CD4-positive, alpha-beta T cell (primary cell): ENCODE results near the gene TNS1. TPM values are rescaled to one million over a fixed set of nuclear protein-coding genes. Genes with fewer than 3 reads are reported as not detected.

Experiments used
- ATAC-seq: fragments of 200-7000 bp; cut with Tn5 transposase; one replicate; pipeline ENCODE4 v1.10.0; 2022; ENCODE audit warnings: mild to moderate bottlenecking; ENCODE audit not compliant: poor library complexity
- CTCF ChIA-PET: fragments of 350-600 bp; sonication (Branson Sonifier 250); formaldehyde crosslinking; loops from one replicate; lab custom pipeline; 2021; ENCODE audit warnings: antibody characterized with exemption, inconsistent platforms; lab: Charles Lee
- POLR2A ChIA-PET: fragments of 350-600 bp; sonication (Branson Sonifier 250); formaldehyde crosslinking; loops from one replicate; lab custom pipeline; 2021; ENCODE audit warnings: antibody characterized with exemption, inconsistent platforms; lab: Charles Lee
- DNase-seq, 14 experiments: peaks; one replicate each; pipeline ENCODE4 v3.0.0-alpha.2; 2013 to 2020; ENCODE audit warnings: mixed read lengths in 2 of 14
- H3K27ac ChIP-seq, 2 donors: one replicate each; pipeline versions ENCODE4 v1.5.1 to v1.7.0; 2013; ENCODE audit warnings: low read length in 2 of 2, low read depth in 1 of 2, mild to moderate bottlenecking in 1 of 2
- H3K27me3 ChIP-seq, 2 experiments: 1 replicate in 1 of 2; 2 replicates in 1 of 2; pipeline versions ENCODE4 v1.6.1 to v1.7.0; 2013; ENCODE audit warnings: low read length in 2 of 2, control low read depth in 1 of 2, mild to moderate bottlenecking in 1 of 2, moderate library complexity in 1 of 2; ENCODE audit not compliant: insufficient read depth in 2 of 2, control insufficient read depth in 1 of 2
- H3K36me3 ChIP-seq: one replicate; pipeline ENCODE4 v1.6.1; 2013; ENCODE audit warnings: low read length, control low read depth; ENCODE audit not compliant: insufficient read depth
- H3K4me1 ChIP-seq: one replicate; pipeline ENCODE4 v1.6.1; 2013; ENCODE audit warnings: low read length, control low read depth; ENCODE audit not compliant: insufficient read depth
- H3K4me3 ChIP-seq: one replicate; pipeline ENCODE4 v1.5.1; 2013; ENCODE audit warnings: mild to moderate bottlenecking, low read length, moderate library complexity
- H3K9me3 ChIP-seq, 2 experiments: 1 replicate in 1 of 2; 2 replicates in 1 of 2; pipeline versions ENCODE4 v1.6.1 to v1.7.0; 2013; ENCODE audit warnings: low read length in 2 of 2, mild to moderate bottlenecking in 2 of 2, control low read depth in 1 of 2, moderate library complexity in 1 of 2; ENCODE audit not compliant: control insufficient read depth in 1 of 2, insufficient read depth in 1 of 2
- H3K27ac Mint-ChIP-seq: one replicate; pipeline ENCODE4 v1.8.0; 2020; ENCODE audit warnings: mixed read lengths
- H3K27me3 Mint-ChIP-seq: one replicate; pipeline ENCODE4 v1.8.0; 2021; ENCODE audit warnings: mixed read lengths
- H3K36me3 Mint-ChIP-seq: one replicate; pipeline ENCODE4 v1.8.0; 2021; ENCODE audit warnings: low read depth, mixed read lengths
- H3K4me1 Mint-ChIP-seq: one replicate; pipeline ENCODE4 v1.8.0; 2021; ENCODE audit warnings: low read depth, mixed read lengths
- H3K4me3 Mint-ChIP-seq: one replicate; pipeline ENCODE4 v1.8.0; 2020; ENCODE audit warnings: mild to moderate bottlenecking, mixed read lengths
- H3K9me3 Mint-ChIP-seq: one replicate; pipeline ENCODE4 v1.8.0; 2020; ENCODE audit warnings: mixed read lengths
- intact Hi-C, 2 experiments: fragments of 100-400 bp; cut with DNase I in 1 of 2; cut with micrococcal nuclease in 1 of 2; formaldehyde crosslinking; loops; one replicate each; pipeline versions ENCODE4 v1.15.1 to v1.9.0; 2023 to 2025; cut with DNase I, micrococcal nuclease
- total RNA-seq, 174 experiments: library from RNA in 2 of 174; stranded (reverse) in 2 of 174; gene quantifications; one replicate each; pipeline ENCODE4 v1.2.3 and lab custom pipeline; 2021 to 2026
- TF ChIP-seq, protein P1 (sequence below): fragments of 200-600 bp; IDR thresholded peaks from one replicate; pipeline ENCODE4 v1.8.0; 2022; ENCODE audit warnings: antibody characterized with exemption, mild to moderate bottlenecking

Gene TNS1
- total RNA-seq, 2 experiments from 2014 or later = 0.25 to 0.34 TPM

DNA sequence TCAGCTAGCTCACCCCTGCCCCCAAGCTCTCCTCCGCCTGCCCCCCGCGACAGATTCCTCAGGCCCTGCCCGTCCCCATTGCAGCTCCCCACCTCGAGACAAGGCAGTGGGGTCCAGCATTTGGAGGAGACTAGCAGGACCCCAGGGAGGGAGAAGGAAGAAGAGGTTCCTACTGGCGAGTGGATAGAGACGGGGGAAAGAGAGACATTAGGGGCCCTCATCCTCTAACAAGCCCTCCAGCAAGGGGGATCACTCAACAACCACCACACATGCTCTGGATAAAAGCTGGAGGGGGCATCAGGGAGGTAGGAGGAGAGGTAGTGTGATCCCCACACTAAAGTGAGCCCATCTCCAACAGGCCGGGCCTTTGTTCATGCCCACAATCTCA, 8.9 kb upstream of the TNS1 start:
- intact Hi-C loops = no loop called here
- Histone ChIP-seq H3K36me3 (no peaks in the 10 kb centered on the region), H3K27ac (no peak overlapping the region), H3K27me3 (peaks cover 23 to 41% of the 10 kb centered on the region in 2 experiments), H3K4me3 (no peak overlapping the region), H3K4me1 (peaks cover 11% of the 10 kb centered on the region), H3K9me3 (no peaks in the 10 kb centered on the region)
- TF ChIP-seq, protein P1, sequence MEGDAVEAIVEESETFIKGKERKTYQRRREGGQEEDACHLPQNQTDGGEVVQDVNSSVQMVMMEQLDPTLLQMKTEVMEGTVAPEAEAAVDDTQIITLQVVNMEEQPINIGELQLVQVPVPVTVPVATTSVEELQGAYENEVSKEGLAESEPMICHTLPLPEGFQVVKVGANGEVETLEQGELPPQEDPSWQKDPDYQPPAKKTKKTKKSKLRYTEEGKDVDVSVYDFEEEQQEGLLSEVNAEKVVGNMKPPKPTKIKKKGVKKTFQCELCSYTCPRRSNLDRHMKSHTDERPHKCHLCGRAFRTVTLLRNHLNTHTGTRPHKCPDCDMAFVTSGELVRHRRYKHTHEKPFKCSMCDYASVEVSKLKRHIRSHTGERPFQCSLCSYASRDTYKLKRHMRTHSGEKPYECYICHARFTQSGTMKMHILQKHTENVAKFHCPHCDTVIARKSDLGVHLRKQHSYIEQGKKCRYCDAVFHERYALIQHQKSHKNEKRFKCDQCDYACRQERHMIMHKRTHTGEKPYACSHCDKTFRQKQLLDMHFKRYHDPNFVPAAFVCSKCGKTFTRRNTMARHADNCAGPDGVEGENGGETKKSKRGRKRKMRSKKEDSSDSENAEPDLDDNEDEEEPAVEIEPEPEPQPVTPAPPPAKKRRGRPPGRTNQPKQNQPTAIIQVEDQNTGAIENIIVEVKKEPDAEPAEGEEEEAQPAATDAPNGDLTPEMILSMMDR = no peak
- ATAC-seq (no peak), DNase-seq (no peak)
- H3K4me3 Mint-ChIP-seq = no peak overlapping the region
- H3K9me3 Mint-ChIP-seq = no peaks in the 10 kb centered on the region
- peaks cover 65% of the 10 kb centered on the region for H3K27me3 Mint-ChIP-seq
- H3K36me3 Mint-ChIP-seq = no peaks in the 10 kb centered on the region
- ChIA-PET POLR2A (no interaction called here), CTCF (no interaction called here)
- no peak overlapping the region for H3K27ac Mint-ChIP-seq
- H3K4me1 Mint-ChIP-seq = peaks cover 4% of the 10 kb centered on the region

DNA sequence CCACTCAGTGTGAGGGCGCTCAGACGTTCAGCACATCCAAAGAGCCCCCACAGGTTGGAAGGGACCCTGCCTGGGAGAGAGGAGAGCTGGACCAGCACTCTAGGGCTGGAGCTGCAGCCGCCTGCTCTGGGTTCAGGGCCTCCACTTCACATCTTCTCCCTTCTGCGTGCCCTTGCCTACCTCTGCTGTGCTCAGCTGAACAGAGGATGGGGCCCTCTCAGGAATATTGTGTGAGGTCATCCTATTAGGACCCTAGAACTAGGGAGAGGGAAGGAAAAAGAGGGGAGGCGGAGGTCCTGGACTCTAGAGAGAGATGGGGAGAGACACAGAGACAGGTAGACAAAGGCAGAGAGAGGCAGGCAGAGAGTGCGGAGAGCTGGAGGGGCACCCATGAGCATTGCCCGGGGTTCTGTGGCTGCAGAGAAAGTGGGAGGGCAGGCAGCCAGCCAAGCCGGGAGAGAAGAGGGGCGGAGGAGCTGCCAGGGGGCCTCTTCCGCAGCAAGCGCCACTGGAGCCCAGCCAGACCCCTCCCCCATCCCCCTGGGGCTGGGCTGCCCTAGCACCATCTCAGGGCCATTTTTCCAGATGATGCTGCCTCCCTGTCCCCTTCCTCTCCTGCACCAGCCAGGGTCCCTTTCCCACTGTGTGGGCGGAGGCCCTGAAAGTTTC, 8.3 kb upstream of the TNS1 start:
- H3K9me3 ChIP-seq = no peaks in the 10 kb centered on the region
- H3K27me3 ChIP-seq = peaks cover 23 to 41% of the 10 kb centered on the region in 2 experiments
- ChIA-PET POLR2A (no interaction called here), CTCF (no interaction called here)
- Mint-ChIP-seq H3K9me3 (no peaks in the 10 kb centered on the region), H3K36me3 (no peaks in the 10 kb centered on the region), H3K4me3 (peak overlapping the region; percentile 63), H3K27ac (no peak overlapping the region), H3K4me1 (peaks cover 4% of the 10 kb centered on the region), H3K27me3 (peaks cover 65% of the 10 kb centered on the region)
- no peak for DNase-seq
- peaks cover 11% of the 10 kb centered on the region for H3K4me1 ChIP-seq
- TF ChIP-seq, protein P1 = no peak
- H3K27ac ChIP-seq = no peak overlapping the region
- no peak for ATAC-seq
- no peak overlapping the region for H3K4me3 ChIP-seq
- intact Hi-C loops = no loop called here
- no peaks in the 10 kb centered on the region for H3K36me3 ChIP-seq

DNA sequence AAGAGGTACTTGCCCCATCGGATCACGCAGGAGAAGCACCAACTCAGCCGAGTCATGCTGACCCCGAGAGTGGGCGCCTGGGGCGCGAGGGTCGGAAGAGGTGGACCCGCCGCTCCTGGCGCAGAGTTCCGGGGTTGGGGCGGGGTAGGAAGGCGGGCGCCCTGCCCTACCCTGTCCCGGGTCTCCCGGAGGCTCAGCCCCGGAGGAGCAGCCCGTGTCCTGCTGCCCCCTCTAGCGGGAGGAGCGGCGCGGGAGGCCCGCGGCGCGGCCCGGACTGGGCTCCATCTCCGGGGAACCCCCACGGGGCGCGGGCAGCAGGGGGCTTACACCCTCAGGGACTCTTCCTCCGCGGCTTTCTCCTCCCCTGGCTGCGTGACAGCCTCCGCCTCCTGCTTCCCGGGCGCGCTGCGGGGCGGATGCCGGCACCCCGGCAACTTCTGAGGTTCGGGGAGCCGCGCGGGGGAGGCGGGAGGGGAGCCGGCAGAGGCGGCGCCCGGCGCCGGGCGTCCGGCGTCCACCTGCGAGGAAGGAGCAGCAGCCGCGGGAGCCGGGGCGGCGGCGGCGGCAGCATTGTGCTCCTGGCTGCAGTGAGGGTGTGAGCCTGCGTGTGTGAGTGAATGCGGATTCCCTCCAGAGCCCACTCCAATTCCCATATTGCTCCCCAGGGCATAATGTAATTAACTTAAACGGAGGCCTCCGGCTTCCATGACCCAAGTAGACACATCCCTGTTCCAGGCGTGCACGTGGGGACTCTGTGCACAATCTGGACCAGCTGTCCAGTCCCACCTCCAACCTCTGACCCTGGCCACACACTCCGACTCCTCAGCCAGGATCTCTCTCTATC, 7.6 kb upstream of the TNS1 start:
- Mint-ChIP-seq H3K36me3 (no peaks in the 10 kb centered on the region), H3K4me1 (peaks cover 4% of the 10 kb centered on the region), H3K4me3 (peak overlapping the region; percentile 63), H3K27ac (no peak overlapping the region), H3K9me3 (no peaks in the 10 kb centered on the region), H3K27me3 (peaks cover 69% of the 10 kb centered on the region)
- TF ChIP-seq, protein P1 = no peak
- peaks cover 23 to 41% of the 10 kb centered on the region in 2 experiments for H3K27me3 ChIP-seq
- peak in 9 of 14 experiments; percentile 7 to 56 (median 28) for DNase-seq
- ChIA-PET POLR2A (no interaction called here), CTCF (no interaction called here)
- H3K36me3 ChIP-seq = no peaks in the 10 kb centered on the region
- intact Hi-C loops = no loop called here
- ATAC-seq = peak; percentile 67
- peak overlapping the region; percentile 30 for H3K4me3 ChIP-seq
- H3K4me1 ChIP-seq = peaks cover 11% of the 10 kb centered on the region
- H3K9me3 ChIP-seq = no peaks in the 10 kb centered on the region
- H3K27ac ChIP-seq = no peak overlapping the region
